Stimulated activated naive B cell treated with anti-CD40 and anti-IgM and Interleukin-4, amounts not matched to agents 10 μg/mL and 1 μg/mL and 100 μg/mL, for 72 hours (primary cell): ENCODE data around the gene PCBP2.
A peak's percentile ranks its signal among the peaks of the same experiment; 100 is the strongest.
"Not testable (repeated sequence)": the region's sequence is repeated elsewhere in the genome, so short reads cannot be mapped to it uniquely, and the experiment has no call there.

Experiments used
- ATAC-seq, 2 donors: fragments of 150-1000 bp; cut with Tn5 transposase; replicated peaks; 2 replicates each; pipeline ENCODE4 v1.10.0; 2021; ENCODE audit warnings: moderate library complexity in 1 of 2
- DNase-seq: peaks from one replicate; pipeline ENCODE4 v3.0.0; 2021
- H3K27ac Mint-ChIP-seq: one replicate; pipeline ENCODE4 v1.8.0; 2022; ENCODE audit warnings: mild to moderate bottlenecking, mixed read lengths
- H3K27me3 Mint-ChIP-seq, 2 donors: one replicate each; pipeline ENCODE4 v1.8.0; 2022; ENCODE audit warnings: mixed read lengths in 2 of 2
- H3K36me3 Mint-ChIP-seq, 2 donors: one replicate each; pipeline ENCODE4 v1.8.0; 2022; ENCODE audit warnings: mixed read lengths in 2 of 2, mild to moderate bottlenecking in 1 of 2
- H3K4me1 Mint-ChIP-seq, 2 donors: one replicate each; pipeline ENCODE4 v1.8.0; 2022; ENCODE audit warnings: mixed read lengths in 2 of 2, mild to moderate bottlenecking in 1 of 2
- H3K4me3 Mint-ChIP-seq, 2 donors: one replicate each; pipeline ENCODE4 v1.8.0; 2022; ENCODE audit warnings: mild to moderate bottlenecking in 2 of 2, mixed read lengths in 2 of 2, moderate library complexity in 1 of 2
- H3K9me3 Mint-ChIP-seq, 2 donors: one replicate each; pipeline ENCODE4 v1.8.0; 2022; ENCODE audit warnings: mixed read lengths in 2 of 2, mild to moderate bottlenecking in 1 of 2

PCBP2 gene

GRCh38 chr12:53472056-53472582, 20.2 kb downstream of the PCBP2 start:
- Mint-ChIP-seq H3K9me3 (no peaks in the 10 kb centered on the region), H3K27ac (no peak overlapping the region), H3K27me3 (no peaks in the 10 kb centered on the region), H3K4me1 (peaks cover 17 to 41% of the 10 kb centered on the region in 2 donors), H3K4me3 (no peak overlapping the region), H3K36me3 (peaks cover 52 to 56% of the 10 kb centered on the region in 2 donors)
- no peak for DNase-seq
- no peak for ATAC-seq

GRCh38 chr12:53474077-53474476, 22.2 kb downstream of the PCBP2 start:
- Mint-ChIP-seq H3K4me3 (no peak overlapping the region), H3K27me3 (no peaks in the 10 kb centered on the region), H3K9me3 (no peaks in the 10 kb centered on the region), H3K4me1 (peaks cover 17 to 41% of the 10 kb centered on the region in 2 donors), H3K27ac (peak overlapping the region; percentile 79), H3K36me3 (peaks cover 41 to 47% of the 10 kb centered on the region in 2 donors)
- DNase-seq = no peak
- no peak for ATAC-seq

GRCh38 chr12:53474819-53475218, 22.9 kb downstream of the PCBP2 start:
- DNase-seq (no peak), ATAC-seq (no peak)
- H3K36me3 Mint-ChIP-seq = peaks cover 48 to 53% of the 10 kb centered on the region in 2 donors
- H3K4me1 Mint-ChIP-seq = peaks cover 17 to 41% of the 10 kb centered on the region in 2 donors
- no peak overlapping the region for H3K4me3 Mint-ChIP-seq
- peak overlapping the region; percentile 79 for H3K27ac Mint-ChIP-seq
- no peaks in the 10 kb centered on the region for H3K27me3 Mint-ChIP-seq
- no peaks in the 10 kb centered on the region for H3K9me3 Mint-ChIP-seq

- Mint-ChIP-seq H3K27ac (peak overlapping the region; percentile 34), H3K9me3 (no peaks in the 10 kb centered on the region), H3K36me3 (peaks cover 41 to 47% of the 10 kb centered on the region in 2 donors), H3K4me1 (peaks cover 18 to 34% of the 10 kb centered on the region in 2 donors), H3K4me3 (no peak overlapping the region), H3K27me3 (no peaks in the 10 kb centered on the region)
- ATAC-seq (peak; percentile 49 to 61), DNase-seq (no peak)
Measured at GRCh38 chr12:53476769-53477209, 24.9 kb downstream of the PCBP2 start.

- H3K36me3 Mint-ChIP-seq = peaks cover 46 to 47% of the 10 kb centered on the region in 2 donors
- H3K4me3 Mint-ChIP-seq = no peak overlapping the region
- no peaks in the 10 kb centered on the region for H3K9me3 Mint-ChIP-seq
- peaks cover 24 to 29% of the 10 kb centered on the region in 2 donors for H3K4me1 Mint-ChIP-seq
- DNase-seq = no peak
- H3K27ac Mint-ChIP-seq = no peak overlapping the region
- no peak for ATAC-seq
- no peaks in the 10 kb centered on the region for H3K27me3 Mint-ChIP-seq
Measured at GRCh38 chr12:53478865-53479264, 27.0 kb downstream of the PCBP2 start.

GRCh38 chr12:53479331-53479730, 27.4 kb downstream of the PCBP2 start:
- Mint-ChIP-seq H3K9me3 (no peaks in the 10 kb centered on the region), H3K4me3 (no peak overlapping the region), H3K27me3 (no peaks in the 10 kb centered on the region), H3K4me1 (peaks cover 21 to 29% of the 10 kb centered on the region in 2 donors), H3K27ac (no peak overlapping the region), H3K36me3 (peaks cover 45 to 47% of the 10 kb centered on the region in 2 donors)
- ATAC-seq = no peak
- no peak for DNase-seq

- DNase-seq (no peak), ATAC-seq (no peak)
- no peak overlapping the region for H3K27ac Mint-ChIP-seq
- H3K36me3 Mint-ChIP-seq = peaks cover 46% of the 10 kb centered on the region in 2 donors
- no peaks in the 10 kb centered on the region for H3K27me3 Mint-ChIP-seq
- H3K9me3 Mint-ChIP-seq = no peaks in the 10 kb centered on the region
- H3K4me3 Mint-ChIP-seq = no peak overlapping the region
- H3K4me1 Mint-ChIP-seq = peaks cover 15 to 25% of the 10 kb centered on the region in 2 donors
Measured at GRCh38 chr12:53480491-53481442, 28.9 kb downstream of the PCBP2 start.

GRCh38 chr12:53481458-53481857, 29.6 kb downstream of the PCBP2 start:
- H3K4me3 Mint-ChIP-seq = not testable (repeated sequence)

GRCh38 chr12:53481939-53482586, 30.2 kb downstream of the PCBP2 start:
- Mint-ChIP-seq H3K4me3 (no peak overlapping the region), H3K27me3 (no peaks in the 10 kb centered on the region), H3K9me3 (no peaks in the 10 kb centered on the region), H3K27ac (peak overlapping the region; percentile 86), H3K36me3 (peaks cover 43 to 47% of the 10 kb centered on the region in 2 donors), H3K4me1 (peaks cover 12 to 25% of the 10 kb centered on the region in 2 donors)
- ATAC-seq (peak; percentile 50 to 53), DNase-seq (no peak)

More at GRCh38 chr12:53481458-53481857, 29.6 kb downstream of the PCBP2 start:
- DNase-seq, H3K27me3 Mint-ChIP-seq, ATAC-seq, H3K9me3 Mint-ChIP-seq: not testable (repeated sequence)
- peak overlapping the region; percentile 86 for H3K27ac Mint-ChIP-seq
- H3K36me3 Mint-ChIP-seq = peaks cover 45 to 50% of the 10 kb centered on the region in 2 donors
- peaks cover 15 to 25% of the 10 kb centered on the region in 2 donors for H3K4me1 Mint-ChIP-seq

GRCh38 chr12:53482626-53483168, 30.8 kb downstream of the PCBP2 start:
- H3K4me1 Mint-ChIP-seq = peaks cover 12 to 25% of the 10 kb centered on the region in 2 donors
- H3K27me3 Mint-ChIP-seq = no peaks in the 10 kb centered on the region
- no peaks in the 10 kb centered on the region for H3K9me3 Mint-ChIP-seq
- ATAC-seq = no peak
- H3K27ac Mint-ChIP-seq = no peak overlapping the region
- peak overlapping the region in 1 of 2 donors; percentile 34 for H3K4me3 Mint-ChIP-seq
- peaks cover 45 to 48% of the 10 kb centered on the region in 2 donors for H3K36me3 Mint-ChIP-seq
- DNase-seq = no peak

- DNase-seq = no peak
- ATAC-seq = peak; percentile 33
Measured at GRCh38 chr12:53483225-53483978, 31.5 kb downstream of the PCBP2 start.

GRCh38 chr12:53483979-53484377, 32.1 kb downstream of the PCBP2 start:
- no peak overlapping the region for H3K4me3 Mint-ChIP-seq
- ATAC-seq (peak; percentile 41 to 44), DNase-seq (no peak)
- H3K4me1 Mint-ChIP-seq = peaks cover 12 to 25% of the 10 kb centered on the region in 2 donors
- no peaks in the 10 kb centered on the region for H3K27me3 Mint-ChIP-seq
- H3K36me3 Mint-ChIP-seq = peaks cover 47 to 51% of the 10 kb centered on the region in 2 donors
- no peaks in the 10 kb centered on the region for H3K9me3 Mint-ChIP-seq
- H3K27ac Mint-ChIP-seq = peak overlapping the region; percentile 56

More at GRCh38 chr12:53483225-53483978, 31.5 kb downstream of the PCBP2 start:
- peak overlapping the region; percentile 56 for H3K27ac Mint-ChIP-seq
- H3K4me1 Mint-ChIP-seq = peaks cover 12 to 25% of the 10 kb centered on the region in 2 donors
- H3K4me3 Mint-ChIP-seq = no peak overlapping the region
- H3K9me3 Mint-ChIP-seq = no peaks in the 10 kb centered on the region
- H3K27me3 Mint-ChIP-seq = no peaks in the 10 kb centered on the region
- H3K36me3 Mint-ChIP-seq = peaks cover 47 to 54% of the 10 kb centered on the region in 2 donors
